ENCODE results near the gene FAM120A. TPM values are rescaled to one million over a fixed set of nuclear protein-coding genes. Genes with fewer than 3 reads are reported as not detected.

Gene FAM120A, protein sequence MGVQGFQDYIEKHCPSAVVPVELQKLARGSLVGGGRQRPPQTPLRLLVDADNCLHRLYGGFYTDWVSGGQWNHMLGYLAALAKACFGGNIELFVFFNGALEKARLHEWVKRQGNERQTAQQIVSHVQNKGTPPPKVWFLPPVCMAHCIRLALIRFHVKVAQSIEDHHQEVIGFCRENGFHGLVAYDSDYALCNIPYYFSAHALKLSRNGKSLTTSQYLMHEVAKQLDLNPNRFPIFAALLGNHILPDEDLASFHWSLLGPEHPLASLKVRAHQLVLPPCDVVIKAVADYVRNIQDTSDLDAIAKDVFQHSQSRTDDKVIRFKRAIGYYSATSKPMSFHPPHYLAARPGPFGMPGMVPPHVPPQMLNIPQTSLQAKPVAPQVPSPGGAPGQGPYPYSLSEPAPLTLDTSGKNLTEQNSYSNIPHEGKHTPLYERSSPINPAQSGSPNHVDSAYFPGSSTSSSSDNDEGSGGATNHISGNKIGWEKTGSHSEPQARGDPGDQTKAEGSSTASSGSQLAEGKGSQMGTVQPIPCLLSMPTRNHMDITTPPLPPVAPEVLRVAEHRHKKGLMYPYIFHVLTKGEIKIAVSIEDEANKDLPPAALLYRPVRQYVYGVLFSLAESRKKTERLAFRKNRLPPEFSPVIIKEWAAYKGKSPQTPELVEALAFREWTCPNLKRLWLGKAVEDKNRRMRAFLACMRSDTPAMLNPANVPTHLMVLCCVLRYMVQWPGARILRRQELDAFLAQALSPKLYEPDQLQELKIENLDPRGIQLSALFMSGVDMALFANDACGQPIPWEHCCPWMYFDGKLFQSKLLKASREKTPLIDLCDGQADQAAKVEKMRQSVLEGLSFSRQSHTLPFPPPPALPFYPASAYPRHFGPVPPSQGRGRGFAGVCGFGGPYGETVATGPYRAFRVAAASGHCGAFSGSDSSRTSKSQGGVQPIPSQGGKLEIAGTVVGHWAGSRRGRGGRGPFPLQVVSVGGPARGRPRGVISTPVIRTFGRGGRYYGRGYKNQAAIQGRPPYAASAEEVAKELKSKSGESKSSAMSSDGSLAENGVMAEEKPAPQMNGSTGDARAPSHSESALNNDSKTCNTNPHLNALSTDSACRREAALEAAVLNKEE
- 100 to 1,000 TPM; 116 to 117 TPM for total RNA-seq

GRCh38 chr9:93450945-93451815, at the start of gene FAM120A:
FAM120A (plus strand) TSS chr9:93451685; CDS start chr9:93451916, 231 bp downstream.
- POLR2A ChIA-PET = interaction anchor here (1.3 to 3.5 kb wide), 5 partner anchors 9 to 125 kb away, joined by 4 to 45 read pairs (median 5); no protein-coding TSS in a partner anchor
- peak; percentile 74 for ATAC-seq (ENCODE audit: low read depth)
- Mint-ChIP-seq H3K27me3 (no peaks in the 10 kb centered on the region), H3K36me3 (peaks cover 25% of the 10 kb centered on the region), H3K27ac (peak within 1 kb of the TSS; percentile 94), H3K9me3 (no peaks in the 10 kb centered on the region), H3K4me1 (peaks cover 33% of the 10 kb centered on the region), H3K4me3 (peak within 1 kb of the TSS; percentile 98)
- DNase-seq = peak; percentile 82

DNA sequence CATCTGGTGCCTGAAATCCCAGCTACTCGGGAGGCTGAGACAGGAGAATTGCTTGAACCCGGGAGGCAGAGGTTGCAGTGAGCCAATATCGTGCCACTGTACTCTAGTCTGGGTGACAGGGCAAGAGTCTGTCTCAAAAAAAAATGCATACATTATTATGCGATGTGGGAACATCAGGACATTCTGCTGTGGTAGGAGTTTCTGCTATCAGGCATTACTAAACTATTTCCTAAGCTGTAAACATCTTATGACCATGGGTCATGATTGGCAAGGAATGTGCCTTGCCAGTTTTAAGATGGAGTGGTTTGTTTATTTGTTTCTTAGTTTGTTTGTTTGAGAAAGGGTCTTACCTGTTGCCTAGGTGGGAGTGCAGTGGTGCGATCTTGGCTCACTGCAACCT, 45.1 kb upstream of the FAM120A start:
- no peak for DNase-seq
- no peaks in the 10 kb centered on the region for H3K4me1 Mint-ChIP-seq
- H3K36me3 Mint-ChIP-seq = no peaks in the 10 kb centered on the region
- H3K27ac Mint-ChIP-seq = no peak overlapping the region
- H3K9me3 Mint-ChIP-seq = no peaks in the 10 kb centered on the region
- ATAC-seq (ENCODE audit: low read depth) = no peak
- H3K27me3 Mint-ChIP-seq = peaks cover 26% of the 10 kb centered on the region
- POLR2A ChIA-PET = no interaction called here
- no peak overlapping the region for H3K4me3 Mint-ChIP-seq

DNA sequence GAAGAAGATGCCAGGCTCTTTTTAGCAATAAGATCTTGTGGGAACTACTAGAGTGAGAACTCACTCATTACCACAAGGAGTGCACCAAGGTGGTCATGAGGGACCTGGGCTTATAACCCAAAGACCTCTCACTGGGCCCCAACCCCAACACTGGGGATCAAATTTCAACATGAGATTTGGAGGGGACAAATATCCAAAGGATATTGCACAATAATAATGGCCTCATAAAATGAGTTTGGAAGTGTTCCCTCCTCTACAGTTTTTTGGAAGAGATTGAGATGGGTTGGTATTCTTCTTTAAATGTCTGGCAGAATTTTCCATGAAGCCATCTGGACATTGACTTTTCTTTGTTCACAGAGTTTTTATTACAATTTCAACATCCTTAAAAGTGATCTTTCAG, 38.0 kb upstream of the FAM120A start:
- H3K27me3 Mint-ChIP-seq = peaks cover 44% of the 10 kb centered on the region

DNA sequence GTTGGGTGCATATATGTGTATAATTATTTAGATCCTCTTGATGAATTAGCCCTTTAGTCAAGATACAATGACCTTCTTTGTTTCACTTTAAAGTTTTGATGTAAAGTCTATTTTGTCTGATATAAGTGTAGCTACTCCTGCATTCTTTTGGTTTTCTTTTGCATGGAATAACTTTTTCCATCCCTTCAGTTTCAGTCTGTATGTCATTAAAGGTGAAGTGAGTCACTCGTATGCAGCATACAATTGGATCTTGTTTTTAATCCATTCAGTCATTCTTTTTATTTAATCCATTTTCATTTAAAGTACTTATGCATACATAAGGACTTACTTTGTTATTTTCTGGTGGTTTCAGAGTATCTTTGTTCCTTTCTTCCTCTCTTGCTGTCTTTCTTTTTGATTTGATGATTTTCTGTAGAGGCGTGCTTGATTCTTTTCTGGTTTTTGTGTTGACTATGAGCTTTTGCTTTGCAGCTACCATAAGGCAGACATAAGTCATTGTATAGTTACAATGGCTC, 36.3 kb upstream of the FAM120A start:
- H3K4me3 Mint-ChIP-seq = no peak overlapping the region
- peaks cover 12% of the 10 kb centered on the region for H3K9me3 Mint-ChIP-seq
- H3K27ac Mint-ChIP-seq = no peak overlapping the region
- DNase-seq (no peak), ATAC-seq (ENCODE audit: low read depth) (no peak)
- POLR2A ChIA-PET = no interaction called here
- peaks cover 5% of the 10 kb centered on the region for H3K36me3 Mint-ChIP-seq
- no peaks in the 10 kb centered on the region for H3K4me1 Mint-ChIP-seq
- peaks cover 42% of the 10 kb centered on the region for H3K27me3 Mint-ChIP-seq

More for the DNA sequence above, 38.0 kb upstream of the FAM120A start:
- POLR2A ChIA-PET = no interaction called here
- H3K36me3 Mint-ChIP-seq = no peaks in the 10 kb centered on the region
- H3K4me3 Mint-ChIP-seq = no peak overlapping the region
- DNase-seq (no peak), ATAC-seq (ENCODE audit: low read depth) (no peak)
- H3K27ac Mint-ChIP-seq = no peak overlapping the region
- H3K4me1 Mint-ChIP-seq = no peaks in the 10 kb centered on the region
- peaks cover 5% of the 10 kb centered on the region for H3K9me3 Mint-ChIP-seq

DNA sequence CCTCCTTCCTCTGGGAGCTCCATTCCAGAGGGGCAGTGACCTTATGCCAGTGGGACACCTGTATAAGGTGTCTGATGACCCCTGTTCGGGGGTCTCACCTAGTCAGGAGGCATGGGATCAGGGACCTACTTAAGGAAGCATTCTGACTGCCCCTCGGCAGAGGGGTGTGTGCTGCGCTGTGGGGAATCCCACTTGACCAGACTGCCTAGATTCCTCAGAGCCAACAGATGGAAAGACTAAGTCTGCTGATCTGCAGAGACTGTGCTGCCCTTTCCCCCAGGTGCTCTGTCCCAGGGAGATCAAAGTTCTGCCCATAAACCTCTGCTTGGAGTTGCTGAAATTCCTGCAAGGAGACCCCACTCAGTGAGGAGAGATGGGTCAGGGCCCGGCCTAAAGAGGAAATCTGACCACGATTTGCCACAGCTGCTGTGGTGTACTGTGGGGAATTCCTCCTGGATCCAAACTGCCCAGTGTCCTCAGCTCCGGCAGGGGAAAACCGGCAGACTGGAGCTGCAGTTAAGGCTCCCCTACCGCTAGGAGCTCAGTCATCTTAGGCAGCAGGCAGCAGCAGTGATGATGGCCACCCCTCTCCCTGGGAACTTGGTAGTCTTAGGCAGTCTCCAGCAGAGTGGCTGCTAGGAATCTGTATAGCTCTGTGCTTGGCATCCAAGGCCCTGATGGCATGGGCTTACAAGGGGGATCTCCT, 34.8 kb upstream of the FAM120A start:
- POLR2A ChIA-PET = no interaction called here
- Mint-ChIP-seq H3K36me3 (peaks cover 5% of the 10 kb centered on the region), H3K4me1 (no peaks in the 10 kb centered on the region), H3K27me3 (peaks cover 32% of the 10 kb centered on the region), H3K27ac (no peak overlapping the region), H3K9me3 (peaks cover 13% of the 10 kb centered on the region), H3K4me3 (no peak overlapping the region)
- no peak for DNase-seq
- ATAC-seq (ENCODE audit: low read depth) = no peak

DNA sequence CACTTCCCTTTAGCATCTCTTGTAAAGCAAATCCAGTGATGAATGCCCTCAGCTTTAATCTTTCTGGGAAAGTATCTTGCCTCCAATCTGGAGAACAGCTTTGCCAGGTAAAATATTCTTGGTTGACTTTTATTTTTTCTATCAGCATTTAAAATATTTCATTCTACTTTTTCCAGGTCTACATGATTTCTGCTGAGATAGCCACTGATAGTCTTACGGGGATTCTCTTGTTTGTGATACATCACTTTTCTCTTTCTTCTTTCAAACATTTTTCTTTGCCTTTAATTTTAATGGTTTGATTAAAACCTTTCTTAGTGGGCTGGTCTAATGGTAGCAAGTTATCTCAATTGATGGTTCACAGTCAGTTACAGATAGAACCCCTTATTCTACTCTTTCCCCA, 33.9 kb upstream of the FAM120A start:
- Mint-ChIP-seq H3K27ac (no peak overlapping the region), H3K36me3 (peaks cover 5% of the 10 kb centered on the region), H3K4me1 (no peaks in the 10 kb centered on the region), H3K4me3 (no peak overlapping the region), H3K27me3 (peaks cover 28% of the 10 kb centered on the region), H3K9me3 (peaks cover 13% of the 10 kb centered on the region)
- POLR2A ChIA-PET = no interaction called here
- no peak for DNase-seq
- no peak for ATAC-seq (ENCODE audit: low read depth)

GRCh38 chr9:93419023-93419422, 32.5 kb upstream of the FAM120A start:
- peaks cover 11% of the 10 kb centered on the region for H3K9me3 Mint-ChIP-seq
- peaks cover 20% of the 10 kb centered on the region for H3K27me3 Mint-ChIP-seq
- DNase-seq (no peak), ATAC-seq (ENCODE audit: low read depth) (no peak)
- H3K27ac Mint-ChIP-seq = no peak overlapping the region
- no peak overlapping the region for H3K4me3 Mint-ChIP-seq
- H3K4me1 Mint-ChIP-seq = no peaks in the 10 kb centered on the region
- POLR2A ChIA-PET = no interaction called here
- H3K36me3 Mint-ChIP-seq = peaks cover 5% of the 10 kb centered on the region

DNA sequence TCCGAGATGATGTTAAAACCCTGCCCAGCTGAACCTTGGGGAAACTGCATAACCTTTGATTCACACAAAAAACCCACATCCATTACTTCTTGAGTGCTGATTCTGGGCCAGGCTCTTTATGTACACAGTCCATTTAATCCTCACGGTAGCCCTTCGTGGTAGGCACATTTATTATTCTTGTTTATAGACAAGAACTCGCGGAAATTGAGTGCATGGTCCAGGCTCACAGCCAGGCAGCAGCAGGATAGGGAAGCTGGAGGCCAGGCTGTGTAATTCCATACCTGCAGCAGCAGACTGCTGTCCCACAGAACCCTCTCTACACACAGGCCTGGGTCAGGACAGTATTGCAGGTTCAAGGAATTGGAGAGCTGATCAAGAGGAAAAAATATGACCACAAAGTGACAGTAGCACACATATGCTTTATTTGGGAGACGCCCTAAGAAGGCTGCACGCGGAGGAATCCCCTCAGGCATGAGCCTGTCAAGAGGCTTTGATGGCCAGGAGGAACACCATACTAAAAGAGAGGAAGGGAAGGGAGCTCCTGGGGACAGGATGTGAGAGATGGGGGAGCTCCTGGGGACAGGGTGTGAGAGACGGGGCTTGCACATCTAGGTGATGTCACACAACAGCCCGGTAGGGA, 28.4 kb upstream of the FAM120A start:
- Mint-ChIP-seq H3K4me3 (no peak overlapping the region), H3K27me3 (peaks cover 21% of the 10 kb centered on the region), H3K9me3 (peaks cover 8% of the 10 kb centered on the region), H3K36me3 (peaks cover 5% of the 10 kb centered on the region), H3K4me1 (no peaks in the 10 kb centered on the region), H3K27ac (no peak overlapping the region)
- DNase-seq (no peak), ATAC-seq (ENCODE audit: low read depth) (no peak)
- POLR2A ChIA-PET = no interaction called here

DNA sequence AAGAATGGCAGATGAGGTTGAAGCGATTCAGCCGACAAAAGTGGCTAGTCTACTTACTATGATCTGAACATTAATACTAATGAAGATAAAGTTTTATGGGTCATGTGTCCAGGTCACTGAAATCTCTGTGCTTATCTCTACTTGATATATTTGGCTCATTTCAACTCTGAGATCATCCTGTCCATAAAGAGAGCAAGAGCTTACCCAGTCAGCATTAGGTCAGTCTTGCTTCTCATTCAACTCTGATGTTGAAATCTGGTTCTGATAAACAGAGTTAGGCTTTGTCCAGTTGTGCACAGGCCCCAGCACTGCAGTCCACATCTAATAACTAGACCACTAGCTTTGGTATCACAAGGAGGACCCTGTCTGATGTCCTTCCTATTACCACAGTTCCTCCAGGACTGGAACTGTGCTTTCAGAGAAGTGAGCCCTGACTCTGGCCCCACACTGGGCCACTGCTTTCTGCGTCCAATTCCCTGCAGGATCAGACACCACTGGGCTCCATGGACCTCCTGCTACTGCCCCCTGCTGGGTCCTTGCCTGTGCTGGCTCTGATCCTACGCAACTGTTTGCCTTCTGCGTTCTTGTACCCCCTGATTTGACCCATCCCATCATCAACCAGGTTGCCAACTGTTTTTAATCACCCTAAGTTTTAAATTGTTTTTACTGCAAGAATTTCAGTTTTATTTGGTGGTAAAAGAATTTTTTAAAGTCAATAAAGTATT, 23.7 kb upstream of the FAM120A start:
- POLR2A ChIA-PET = no interaction called here
- Mint-ChIP-seq H3K36me3 (no peaks in the 10 kb centered on the region), H3K27ac (no peak overlapping the region), H3K9me3 (no peaks in the 10 kb centered on the region), H3K27me3 (peaks cover 17% of the 10 kb centered on the region), H3K4me1 (peaks cover 2% of the 10 kb centered on the region), H3K4me3 (no peak overlapping the region)
- no peak for DNase-seq
- no peak for ATAC-seq (ENCODE audit: low read depth)

- H3K36me3 Mint-ChIP-seq = no peaks in the 10 kb centered on the region
- ATAC-seq (ENCODE audit: low read depth) = no peak
- H3K27me3 Mint-ChIP-seq = peaks cover 6% of the 10 kb centered on the region
- peaks cover 2% of the 10 kb centered on the region for H3K4me1 Mint-ChIP-seq
- H3K27ac Mint-ChIP-seq = no peak overlapping the region
- no peak for DNase-seq
- no peak overlapping the region for H3K4me3 Mint-ChIP-seq
- POLR2A ChIA-PET = no interaction called here
- no peaks in the 10 kb centered on the region for H3K9me3 Mint-ChIP-seq
Measured at GRCh38 chr9:93431539-93432105, 19.9 kb upstream of the FAM120A start.

GRCh38 chr9:93432964-93433363, 18.5 kb upstream of the FAM120A start:
- Mint-ChIP-seq H3K36me3 (no peaks in the 10 kb centered on the region), H3K4me1 (peaks cover 2% of the 10 kb centered on the region), H3K4me3 (no peak overlapping the region), H3K27me3 (peaks cover 4% of the 10 kb centered on the region), H3K9me3 (no peaks in the 10 kb centered on the region), H3K27ac (no peak overlapping the region)
- POLR2A ChIA-PET = no interaction called here
- no peak for DNase-seq
- no peak for ATAC-seq (ENCODE audit: low read depth)
